Embryonic facial prominence (tissue), 1 donor: ENCODE measurements around the gene TBC1D4.
"Not testable (repeated sequence)": the region's sequence is repeated elsewhere in the genome, so short reads cannot be mapped to it uniquely, and the experiment has no call there.

Experiments used
- DNase-seq: peaks from one replicate; pipeline ENCODE4 v3.0.0-alpha.2; 2016; ENCODE audit errors: extremely low spot score

TBC1D4 gene

DNA sequence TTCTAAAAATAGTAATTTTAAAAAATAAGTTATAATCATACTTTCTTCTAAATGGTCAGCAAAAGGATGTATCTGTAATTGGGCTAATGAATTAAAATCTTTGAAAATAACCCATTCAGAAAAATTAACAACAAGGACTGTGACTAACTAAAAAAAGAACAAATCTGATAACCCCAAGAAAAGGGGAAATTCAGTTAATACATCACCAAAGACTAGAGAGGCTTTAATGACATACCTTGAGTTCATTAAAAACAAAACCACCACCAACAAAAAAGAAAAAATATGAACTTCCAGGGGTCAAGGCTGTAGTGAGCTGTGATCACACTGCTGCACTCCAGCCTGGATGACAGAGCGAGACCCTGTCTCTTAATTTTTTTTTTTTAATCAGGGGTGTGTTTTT is 121.8 kb downstream of the TBC1D4 start:
- DNase-seq = no peak

DNA sequence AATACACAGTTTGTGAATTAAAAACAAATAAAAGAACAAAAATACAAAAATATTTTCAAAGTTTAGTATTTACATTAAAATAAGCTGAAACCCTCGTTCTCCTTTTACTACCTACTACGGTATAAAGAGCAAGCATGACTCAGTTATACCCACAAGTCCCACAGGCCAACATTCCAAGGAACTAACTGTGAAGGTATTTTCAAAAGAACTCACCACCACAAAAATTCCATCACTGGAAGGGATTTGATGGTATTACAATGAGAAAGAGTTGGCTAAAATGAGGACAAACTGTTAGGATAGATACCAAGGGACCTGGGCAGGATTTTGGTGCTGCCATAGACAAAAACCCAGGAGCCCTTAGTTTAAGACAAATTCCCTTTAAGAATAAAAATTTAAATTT is 122.7 kb downstream of the TBC1D4 start:
- no peak for DNase-seq

DNA sequence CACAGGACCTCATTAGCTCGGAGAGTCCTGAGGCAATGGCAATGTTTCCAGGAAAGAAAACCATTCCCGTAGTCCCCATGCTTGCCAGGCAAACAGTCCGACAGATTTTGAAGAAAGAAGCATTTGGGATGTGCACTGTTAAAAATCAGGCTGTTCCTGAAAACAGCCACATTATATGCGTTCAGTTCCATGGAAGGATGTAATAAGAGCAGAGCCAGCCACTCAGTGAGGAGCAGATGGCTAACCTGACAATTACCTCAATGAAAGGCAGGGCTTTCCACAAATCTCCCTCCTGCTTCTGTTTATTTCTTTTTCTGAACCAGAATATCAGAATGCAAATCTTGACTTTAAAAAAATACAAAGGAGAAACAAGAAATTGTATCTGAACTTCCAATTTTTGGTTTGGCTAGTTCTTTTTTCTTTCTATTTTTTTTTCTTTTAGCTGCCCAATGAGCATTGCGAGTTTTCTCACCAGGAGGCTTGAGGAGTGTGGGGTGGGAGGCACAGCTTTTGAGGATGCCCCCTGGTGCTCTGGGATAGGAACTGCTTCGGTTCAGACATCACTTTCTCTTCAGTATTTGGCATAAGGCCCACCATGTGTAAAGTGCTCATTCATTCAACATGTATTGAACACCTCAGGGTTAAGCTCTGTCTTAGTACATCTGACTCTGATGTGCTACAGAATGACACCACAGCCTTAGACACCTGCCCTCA is 124.2 kb downstream of the TBC1D4 start:
- no peak for DNase-seq

DNA sequence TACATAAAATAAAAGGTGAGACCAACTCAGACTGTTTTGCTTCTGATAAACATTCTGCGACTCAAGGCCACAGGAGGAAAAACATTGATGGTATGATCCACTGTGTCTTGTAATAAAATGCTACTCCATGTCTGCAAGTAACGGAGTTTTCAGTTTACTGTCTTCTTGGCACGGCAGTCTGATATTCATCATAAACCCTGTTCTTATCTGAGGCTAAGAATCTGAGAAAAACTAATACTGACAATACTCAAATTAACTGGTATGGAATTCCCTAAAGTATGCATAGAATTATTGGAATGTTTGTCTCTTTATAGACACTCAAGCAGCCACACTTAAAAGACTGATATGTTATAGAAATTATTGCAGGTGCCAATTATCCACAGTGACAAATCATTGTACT is 125.5 kb downstream of the TBC1D4 start:
- DNase-seq = no peak

DNA sequence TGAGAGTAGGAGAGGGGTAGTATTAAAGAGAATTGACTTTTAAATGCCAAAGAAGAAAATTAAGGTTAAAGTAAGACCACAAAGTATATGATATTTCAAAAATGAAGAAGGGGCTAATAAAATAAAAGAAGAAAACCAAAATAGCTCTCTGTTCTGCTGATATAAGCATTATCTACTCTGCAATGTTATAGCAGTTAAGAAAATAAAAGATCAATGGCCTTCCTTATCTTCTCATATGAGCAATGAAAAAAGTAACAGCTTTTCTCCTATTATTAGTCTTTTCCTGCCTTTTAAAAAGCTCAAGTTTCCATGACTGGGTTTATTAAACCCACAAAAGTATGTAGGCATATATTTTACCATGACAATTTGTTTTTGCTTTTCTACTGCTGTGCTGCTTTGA is 126.4 kb downstream of the TBC1D4 start:
- no peak for DNase-seq

GRCh38 chr13:75353781-75354193 is 128.2 kb downstream of the TBC1D4 start:
- DNase-seq = no peak

GRCh38 chr13:75352641-75353327 is 129.2 kb downstream of the TBC1D4 start:
- no peak for DNase-seq

- DNase-seq = not testable (repeated sequence)
Measured at GRCh38 chr13:75351538-75351937, 130.4 kb downstream of the TBC1D4 start.

DNA sequence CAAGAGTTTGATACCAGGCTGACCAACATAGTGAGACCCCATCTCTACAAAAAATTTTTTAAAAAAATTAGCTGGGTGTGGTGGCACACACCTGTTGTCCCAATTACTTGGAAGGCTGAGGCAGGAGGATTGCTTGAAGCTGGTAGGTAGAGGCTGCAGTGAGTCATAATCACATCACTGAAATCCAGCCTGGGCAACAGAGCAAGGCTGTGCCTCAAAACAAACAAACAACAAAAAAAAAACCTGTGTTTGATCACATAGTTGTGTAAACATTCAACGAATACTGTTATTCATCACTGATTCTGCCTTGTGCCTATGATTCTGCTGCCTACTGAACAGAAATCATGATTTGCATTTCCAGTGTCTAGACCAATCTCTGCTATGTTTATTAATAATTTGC is 134.0 kb downstream of the TBC1D4 start:
- no peak for DNase-seq

- no peak for DNase-seq
Measured at GRCh38 chr13:75347457-75347856, 134.5 kb downstream of the TBC1D4 start.

GRCh38 chr13:75345193-75345592 is 136.8 kb downstream of the TBC1D4 start:
- DNase-seq = no peak

GRCh38 chr13:75341028-75341427 is 140.9 kb downstream of the TBC1D4 start:
- DNase-seq = no peak

GRCh38 chr13:75339635-75340374 is 142.2 kb downstream of the TBC1D4 start:
- DNase-seq = no peak

DNA sequence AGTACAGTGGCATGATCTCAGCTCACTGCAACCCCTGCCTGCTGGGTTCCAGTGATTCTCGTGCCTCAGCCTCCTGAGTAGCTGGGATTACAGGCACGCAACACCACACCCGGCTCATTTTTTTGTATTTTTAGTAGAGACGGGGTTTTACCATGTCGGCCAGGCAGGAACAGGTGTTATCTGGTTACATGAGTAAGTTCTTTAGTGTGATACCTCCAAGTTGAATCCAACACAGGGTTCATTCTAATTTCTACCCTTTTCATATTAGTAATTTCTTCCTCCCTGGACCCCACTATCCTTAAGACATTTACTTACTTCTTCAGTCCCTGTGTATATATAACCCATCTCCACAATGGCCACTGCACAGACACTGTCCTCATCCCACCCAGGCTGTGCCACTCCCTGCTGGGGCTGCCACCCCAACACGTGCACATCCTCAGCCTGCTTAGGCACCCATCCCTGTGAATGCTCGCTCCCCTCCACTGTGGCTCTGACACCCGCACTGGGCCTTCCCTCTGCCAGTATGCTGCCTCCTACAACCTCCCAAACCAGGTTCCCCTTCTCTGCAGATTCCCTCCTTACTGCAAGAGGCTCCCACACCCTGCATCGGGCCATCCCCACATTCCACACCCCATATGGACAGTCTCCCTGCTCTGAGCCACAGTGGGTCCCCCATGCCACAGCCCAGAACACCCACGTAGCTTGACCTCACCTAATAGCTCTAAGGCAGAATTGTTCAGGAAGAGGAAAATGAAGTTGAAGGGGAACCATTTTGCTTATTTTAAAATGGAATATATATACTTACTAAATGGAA is 147.1 kb downstream of the TBC1D4 start:
- DNase-seq = no peak

GRCh38 chr13:75333103-75333502 is 148.9 kb downstream of the TBC1D4 start:
- no peak for DNase-seq

- DNase-seq = no peak
Measured at GRCh38 chr13:75331792-75332349, 150.1 kb downstream of the TBC1D4 start.

GRCh38 chr13:75330770-75331169 is 151.2 kb downstream of the TBC1D4 start:
- no peak for DNase-seq

GRCh38 chr13:75329723-75330122 is 152.2 kb downstream of the TBC1D4 start:
- DNase-seq = no peak

DNA sequence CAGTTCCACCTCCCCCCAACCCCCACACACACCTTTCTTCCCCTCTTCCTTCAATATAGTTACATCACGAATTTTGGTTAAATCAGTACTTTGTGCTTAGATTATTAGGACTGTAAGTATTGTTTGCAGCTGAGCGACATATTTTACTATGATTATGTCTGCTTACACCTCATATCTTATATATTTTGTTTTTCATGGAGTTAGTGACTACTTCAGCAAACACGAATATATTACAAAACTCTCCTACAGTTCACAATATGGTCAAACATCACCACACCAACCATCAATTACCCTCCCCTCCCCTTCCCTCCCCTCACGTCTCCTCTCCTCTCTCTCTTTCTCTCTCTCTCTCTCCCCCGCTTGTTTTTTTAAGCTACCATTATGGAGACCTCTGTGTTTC is 152.9 kb downstream of the TBC1D4 start:
- DNase-seq = no peak

DNA sequence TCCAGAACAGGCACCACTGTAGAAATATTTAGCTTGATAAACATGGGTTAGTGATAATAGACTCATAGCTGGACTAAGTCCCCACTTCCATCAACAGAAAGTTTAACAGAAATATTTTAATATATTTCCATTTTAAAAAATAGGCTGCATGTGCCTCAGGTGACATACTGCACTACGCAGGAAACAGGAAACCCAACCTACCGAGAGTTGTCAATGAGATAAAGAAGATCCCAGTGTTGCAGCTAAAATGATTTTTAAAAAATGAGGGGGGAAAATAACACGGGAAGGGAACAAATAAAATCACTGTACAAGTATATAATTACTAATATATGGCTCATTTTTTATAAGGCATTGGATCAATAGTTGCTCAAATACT is 154.8 kb downstream of the TBC1D4 start:
- DNase-seq = no peak
